CD4-positive, alpha-beta T cell treated with Interleukin-2 at 100 ng/mL for 4 hours (primary cell): ENCODE measurements around the gene PDZD11.
"Not testable (repeated sequence)": the region's sequence is repeated elsewhere in the genome, so short reads cannot be mapped to it uniquely, and the experiment has no call there.

Source experiments
- DNase-seq: peaks from one replicate; pipeline ENCODE4 v3.0.0-alpha.2; 2020; ENCODE audit warnings: low spot score

The PDZD11 gene

GRCh38 chrX:70289793-70290770 is at the start of gene PDZD11, which contains the start of gene KIF4A:
TSS of gene PDZD11 (minus strand) at chrX:70289927. CDS start at chrX:70289341, 586 bp downstream.
TSS of gene KIF4A (plus strand) at chrX:70290104. CDS start at chrX:70290459, 355 bp downstream.
- peak; percentile 76 for DNase-seq

- no peak for DNase-seq
These were observed 48.6 kb upstream of the PDZD11 start for GRCh38 chrX:70338290-70338689.

- no peak for DNase-seq
These were observed 47.0 kb upstream of the PDZD11 start for GRCh38 chrX:70336767-70337166.

- DNase-seq, result no peak
These were observed 42.9 kb upstream of the PDZD11 start for GRCh38 chrX:70332600-70332999.

GRCh38 chrX:70331161-70331560 is 41.4 kb upstream of the PDZD11 start:
- no peak for DNase-seq

- DNase-seq, result no peak
These were observed 34.6 kb upstream of the PDZD11 start for GRCh38 chrX:70324326-70324725.

- DNase-seq, result not testable (repeated sequence)
These were observed 33.9 kb upstream of the PDZD11 start for GRCh38 chrX:70323628-70324027.

GRCh38 chrX:70322784-70323183 is 33.1 kb upstream of the PDZD11 start:
- DNase-seq, result no peak

- no peak for DNase-seq
These were observed 23.8 kb upstream of the PDZD11 start for GRCh38 chrX:70313503-70313902.

GRCh38 chrX:70301716-70302115 is 12.0 kb upstream of the PDZD11 start:
- no peak for DNase-seq

GRCh38 chrX:70293621-70294020 is 3.9 kb upstream of the PDZD11 start:
- no peak for DNase-seq

- DNase-seq, result no peak
These were observed 3.1 kb upstream of the PDZD11 start for GRCh38 chrX:70292788-70293187.

- no peak for DNase-seq
These were observed 447 bp downstream of the PDZD11 start for GRCh38 chrX:70289168-70289792.

GRCh38 chrX:70281951-70282350 is 7.8 kb downstream of the PDZD11 start, which contains the start of gene RAB41:
TSS of gene RAB41 (plus strand) at chrX:70282172. CDS start at chrX:70282218, 46 bp downstream.
- no peak for DNase-seq

- DNase-seq, result no peak
These were observed 9.2 kb downstream of the PDZD11 start for GRCh38 chrX:70280573-70280972.

- no peak for DNase-seq
These were observed 10.6 kb downstream of the PDZD11 start for GRCh38 chrX:70279081-70279480.

- DNase-seq, result not testable (repeated sequence)
These were observed 15.7 kb downstream of the PDZD11 start for GRCh38 chrX:70274029-70274428.

- DNase-seq, result no peak
These were observed 21.7 kb downstream of the PDZD11 start, which contains the start of gene ARR3 for GRCh38 chrX:70268034-70268433. TSS of gene ARR3 (plus strand) at chrX:70268334. CDS start at chrX:70269386, 1,052 bp downstream.

GRCh38 chrX:70264784-70265183 is 24.9 kb downstream of the PDZD11 start:
- no peak for DNase-seq

GRCh38 chrX:70262952-70263567 is 26.7 kb downstream of the PDZD11 start:
- DNase-seq, result peak; percentile 0

GRCh38 chrX:70260104-70260503 is 29.6 kb downstream of the PDZD11 start, which contains the start of gene P2RY4:
TSS of gene P2RY4 (minus strand) at chrX:70260204. CDS start at chrX:70259624, 580 bp downstream.
- DNase-seq, result no peak
